Breast epithelium (tissue), 3 donors: Measurements from ENCODE around the gene NEK10.

Source experiments
- CTCF ChIP-seq, 3 donors: fragments of 450-650 bp; IDR thresholded peaks; one replicate each; pipeline ENCODE4 v1.5.1; 2016 to 2017; ENCODE audit warnings: antibody characterized with exemption in 3 of 3, mild to moderate bottlenecking in 3 of 3, moderate library complexity in 3 of 3
- POLR2A ChIP-seq: fragments of 450-650 bp; IDR thresholded peaks from one replicate; pipeline ENCODE4 v1.6.1; 2016; ENCODE audit warnings: antibody characterized with exemption, mild to moderate bottlenecking, moderate library complexity

- no peak for TF ChIP-seq CTCF (IDR thresholded peaks at IDR 0.05)
- no peak for TF ChIP-seq POLR2A
Measured at GRCh38 chr3:27216295-27216855, 152.8 kb downstream of the NEK10 start.
